PFSK-1 (cell line): ENCODE data around the gene DCLK2.

Source experiments
- REST ChIP-seq, 2 experiments: IDR thresholded peaks; 2 replicates each; pipeline versions ENCODE4 v1.6.1 to v1.8.0; 2011 to 2012; ENCODE audit warnings: low read depth in 2 of 2, low read length in 2 of 2, control low read depth in 1 of 2, inconsistent platforms in 1 of 2, mild to moderate bottlenecking in 1 of 2, moderate library complexity in 1 of 2; ENCODE audit not compliant: insufficient read depth in 1 of 2
- SIN3A ChIP-seq: IDR thresholded peaks from 2 replicates; pipeline ENCODE4 v1.6.1; 2012; ENCODE audit warnings: mild to moderate bottlenecking, low read length, moderate library complexity, borderline replicate concordance; ENCODE audit not compliant: insufficient read depth

- no peak for TF ChIP-seq SIN3A
- no peak for TF ChIP-seq REST (IDR thresholded peaks at IDR 0.05; ENCODE audit: insufficient read depth in 1 of 2, low read depth in 2 of 2, low read length in 2 of 2)
Measured at GRCh38 chr4:150248181-150248580, 169.9 kb downstream of the DCLK2 start.
